Body of pancreas (tissue), 4 donors: ENCODE measurements around the gene C10orf90.

Experiments
- POLR2A ChIP-seq, 3 donors: fragments of 450-650 bp; IDR thresholded peaks; one replicate each; pipeline ENCODE4 v1.6.1; 2016; ENCODE audit warnings: antibody characterized with exemption in 3 of 3, mild to moderate bottlenecking in 2 of 3
- TF ChIP-seq, protein P1 (sequence below), 7 experiments: fragments of 450-650 bp in 4 of 7; fragments of 200-600 bp in 3 of 7; sonication (generic) in 3 of 7; IDR thresholded peaks; one replicate each; pipeline ENCODE4 v1.5.1; 2016 to 2019; ENCODE audit warnings: antibody characterized with exemption in 7 of 7

DNA sequence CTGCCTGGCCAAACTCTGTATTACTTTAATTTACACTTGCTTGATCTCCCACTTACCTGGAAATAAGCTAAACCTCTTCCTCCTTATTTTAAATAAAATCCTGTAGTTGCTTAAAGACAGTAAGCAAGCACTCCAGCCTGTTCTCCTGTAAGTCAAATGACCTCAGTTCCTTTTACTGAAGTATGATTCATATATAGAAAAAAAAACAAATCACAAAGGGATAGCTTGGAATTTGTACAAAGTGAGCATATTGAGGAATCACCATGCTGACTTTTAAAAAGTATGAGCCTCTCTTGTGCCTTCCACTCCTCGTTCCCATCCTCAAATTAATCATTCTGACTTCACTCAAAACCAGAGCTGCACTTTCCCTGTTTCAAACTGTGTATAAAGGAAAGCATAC lies 52.0 kb downstream of the C10orf90 start:
- TF ChIP-seq, protein P1, sequence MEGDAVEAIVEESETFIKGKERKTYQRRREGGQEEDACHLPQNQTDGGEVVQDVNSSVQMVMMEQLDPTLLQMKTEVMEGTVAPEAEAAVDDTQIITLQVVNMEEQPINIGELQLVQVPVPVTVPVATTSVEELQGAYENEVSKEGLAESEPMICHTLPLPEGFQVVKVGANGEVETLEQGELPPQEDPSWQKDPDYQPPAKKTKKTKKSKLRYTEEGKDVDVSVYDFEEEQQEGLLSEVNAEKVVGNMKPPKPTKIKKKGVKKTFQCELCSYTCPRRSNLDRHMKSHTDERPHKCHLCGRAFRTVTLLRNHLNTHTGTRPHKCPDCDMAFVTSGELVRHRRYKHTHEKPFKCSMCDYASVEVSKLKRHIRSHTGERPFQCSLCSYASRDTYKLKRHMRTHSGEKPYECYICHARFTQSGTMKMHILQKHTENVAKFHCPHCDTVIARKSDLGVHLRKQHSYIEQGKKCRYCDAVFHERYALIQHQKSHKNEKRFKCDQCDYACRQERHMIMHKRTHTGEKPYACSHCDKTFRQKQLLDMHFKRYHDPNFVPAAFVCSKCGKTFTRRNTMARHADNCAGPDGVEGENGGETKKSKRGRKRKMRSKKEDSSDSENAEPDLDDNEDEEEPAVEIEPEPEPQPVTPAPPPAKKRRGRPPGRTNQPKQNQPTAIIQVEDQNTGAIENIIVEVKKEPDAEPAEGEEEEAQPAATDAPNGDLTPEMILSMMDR (IDR thresholded peaks at IDR 0.05): no peak
- no peak for TF ChIP-seq POLR2A (IDR thresholded peaks at IDR 0.05)
